ENCODE results near the gene C4orf51. TPM values are rescaled to one million over a fixed set of nuclear protein-coding genes. Genes with fewer than 3 reads are reported as not detected.

Gene C4orf51
- total RNA-seq, 1 donor from 2014 or later: not detected

DNA sequence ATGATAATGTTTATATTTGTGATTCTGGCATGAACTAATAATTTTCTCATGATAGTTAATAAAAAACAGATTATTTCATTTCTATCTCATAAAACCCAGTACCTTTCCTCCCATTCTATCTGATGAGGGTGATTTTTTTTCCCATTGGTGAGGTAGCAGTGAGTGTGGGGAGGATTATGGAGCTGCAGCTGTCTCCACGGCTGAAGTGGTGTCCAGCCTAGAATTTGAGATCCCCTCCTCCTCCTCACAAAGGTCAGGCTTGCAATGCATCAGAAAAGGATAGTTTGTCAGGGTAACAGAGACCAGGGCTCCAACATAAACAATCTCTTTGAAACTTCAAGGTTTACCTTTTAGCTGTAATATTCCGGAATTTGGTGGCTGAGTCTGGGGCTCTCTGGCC is 60.9 kb downstream of the C4orf51 start:
- H3K4me1 Mint-ChIP-seq (ENCODE audit: low read depth): no peaks in the 10 kb centered on the region
- H3K27me3 Mint-ChIP-seq: peaks cover 13% of the 10 kb centered on the region
- H3K36me3 Mint-ChIP-seq (ENCODE audit: insufficient read depth): no peaks in the 10 kb centered on the region
- TF ChIP-seq, protein P1, sequence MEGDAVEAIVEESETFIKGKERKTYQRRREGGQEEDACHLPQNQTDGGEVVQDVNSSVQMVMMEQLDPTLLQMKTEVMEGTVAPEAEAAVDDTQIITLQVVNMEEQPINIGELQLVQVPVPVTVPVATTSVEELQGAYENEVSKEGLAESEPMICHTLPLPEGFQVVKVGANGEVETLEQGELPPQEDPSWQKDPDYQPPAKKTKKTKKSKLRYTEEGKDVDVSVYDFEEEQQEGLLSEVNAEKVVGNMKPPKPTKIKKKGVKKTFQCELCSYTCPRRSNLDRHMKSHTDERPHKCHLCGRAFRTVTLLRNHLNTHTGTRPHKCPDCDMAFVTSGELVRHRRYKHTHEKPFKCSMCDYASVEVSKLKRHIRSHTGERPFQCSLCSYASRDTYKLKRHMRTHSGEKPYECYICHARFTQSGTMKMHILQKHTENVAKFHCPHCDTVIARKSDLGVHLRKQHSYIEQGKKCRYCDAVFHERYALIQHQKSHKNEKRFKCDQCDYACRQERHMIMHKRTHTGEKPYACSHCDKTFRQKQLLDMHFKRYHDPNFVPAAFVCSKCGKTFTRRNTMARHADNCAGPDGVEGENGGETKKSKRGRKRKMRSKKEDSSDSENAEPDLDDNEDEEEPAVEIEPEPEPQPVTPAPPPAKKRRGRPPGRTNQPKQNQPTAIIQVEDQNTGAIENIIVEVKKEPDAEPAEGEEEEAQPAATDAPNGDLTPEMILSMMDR (IDR thresholded peaks at IDR 0.05; ENCODE audit: unreplicated experiment): no peak
- no peaks in the 10 kb centered on the region for H3K9me3 Mint-ChIP-seq (ENCODE audit: low read depth)
- DNase-seq (ENCODE audit: low spot score, unreplicated experiment): no peak
- no peak overlapping the region for H3K27ac Mint-ChIP-seq
- H3K4me3 Mint-ChIP-seq (ENCODE audit: low read depth): no peak overlapping the region

DNA sequence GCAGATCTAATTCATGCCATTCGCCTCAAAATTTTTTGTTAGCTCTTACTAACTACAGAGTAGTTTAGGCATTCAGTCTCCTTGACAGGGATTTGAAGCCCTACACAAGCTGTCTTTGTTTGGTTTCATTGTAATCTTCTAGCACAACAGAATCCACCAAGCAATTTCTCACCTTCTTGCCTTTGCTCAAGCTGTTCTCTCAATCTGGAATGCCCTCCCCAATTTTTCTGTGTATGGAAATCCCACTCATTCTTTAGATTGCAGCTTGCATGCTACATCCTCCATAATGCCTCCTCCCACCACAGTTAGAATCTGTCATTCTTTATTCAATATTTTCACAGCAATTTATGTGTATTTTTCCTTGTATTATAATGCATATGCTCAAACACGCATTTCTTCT is 63.7 kb downstream of the C4orf51 start:
- H3K4me1 Mint-ChIP-seq (ENCODE audit: low read depth): no peaks in the 10 kb centered on the region
- H3K27me3 Mint-ChIP-seq: peaks cover 13% of the 10 kb centered on the region
- no peak for DNase-seq (ENCODE audit: low spot score, unreplicated experiment)
- H3K9me3 Mint-ChIP-seq (ENCODE audit: low read depth): peaks cover 19% of the 10 kb centered on the region
- no peaks in the 10 kb centered on the region for H3K36me3 Mint-ChIP-seq (ENCODE audit: insufficient read depth)
- H3K27ac Mint-ChIP-seq: no peak overlapping the region
- no peak overlapping the region for H3K4me3 Mint-ChIP-seq (ENCODE audit: low read depth)
- TF ChIP-seq, protein P1 (IDR thresholded peaks at IDR 0.05; ENCODE audit: unreplicated experiment): no peak

GRCh38 chr4:145755802-145756201 is 75.9 kb downstream of the C4orf51 start:
- no peaks in the 10 kb centered on the region for H3K4me1 Mint-ChIP-seq (ENCODE audit: low read depth)
- H3K4me3 Mint-ChIP-seq (ENCODE audit: low read depth): no peak overlapping the region
- no peaks in the 10 kb centered on the region for H3K9me3 Mint-ChIP-seq (ENCODE audit: low read depth)
- peaks cover 12% of the 10 kb centered on the region for H3K36me3 Mint-ChIP-seq (ENCODE audit: insufficient read depth)
- TF ChIP-seq, protein P1 (IDR thresholded peaks at IDR 0.05; ENCODE audit: unreplicated experiment): no peak
- no peak overlapping the region for H3K27ac Mint-ChIP-seq
- DNase-seq (ENCODE audit: low spot score, unreplicated experiment): no peak
- H3K27me3 Mint-ChIP-seq: no peaks in the 10 kb centered on the region

DNA sequence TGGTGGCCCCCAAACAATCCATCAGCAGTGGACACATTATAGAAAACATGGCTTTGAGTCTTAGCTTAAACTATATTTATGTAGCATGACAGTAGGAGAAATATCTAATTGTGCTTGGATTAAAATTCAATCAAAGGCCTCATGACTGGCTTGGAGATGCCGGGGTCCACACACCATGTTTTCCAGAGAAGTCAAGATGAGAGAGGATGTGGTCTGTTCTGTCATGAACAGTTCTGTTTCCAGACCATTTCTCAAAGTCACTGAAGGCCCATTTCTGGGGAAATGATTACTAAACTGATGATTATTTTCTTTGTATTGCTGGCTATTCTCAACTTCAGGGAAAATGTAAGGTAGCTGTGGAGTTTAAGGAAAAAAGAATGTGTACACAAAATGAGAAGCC is 76.3 kb downstream of the C4orf51 start:
- Mint-ChIP-seq H3K27me3 (no peaks in the 10 kb centered on the region), H3K4me1 (ENCODE audit: low read depth) (no peaks in the 10 kb centered on the region), H3K36me3 (ENCODE audit: insufficient read depth) (peaks cover 14% of the 10 kb centered on the region), H3K4me3 (ENCODE audit: low read depth) (no peak overlapping the region), H3K27ac (no peak overlapping the region), H3K9me3 (ENCODE audit: low read depth) (no peaks in the 10 kb centered on the region)
- DNase-seq (ENCODE audit: low spot score, unreplicated experiment): no peak
- TF ChIP-seq, protein P1 (IDR thresholded peaks at IDR 0.05; ENCODE audit: unreplicated experiment): no peak

- no peak overlapping the region for H3K4me3 Mint-ChIP-seq (ENCODE audit: low read depth)
- TF ChIP-seq, protein P1 (IDR thresholded peaks at IDR 0.05; ENCODE audit: unreplicated experiment): no peak
- H3K4me1 Mint-ChIP-seq (ENCODE audit: low read depth): no peaks in the 10 kb centered on the region
- DNase-seq (ENCODE audit: low spot score, unreplicated experiment): no peak
- H3K36me3 Mint-ChIP-seq (ENCODE audit: insufficient read depth): peaks cover 17% of the 10 kb centered on the region
- H3K27me3 Mint-ChIP-seq: no peaks in the 10 kb centered on the region
- no peak overlapping the region for H3K27ac Mint-ChIP-seq
- no peaks in the 10 kb centered on the region for H3K9me3 Mint-ChIP-seq (ENCODE audit: low read depth)
Observed at GRCh38 chr4:145757188-145757587, 77.2 kb downstream of the C4orf51 start.

Data from progenitor cell of endocrine pancreas (in vitro differentiated cells).